Tibial artery (tissue), 4 donors: ENCODE data around the gene PHACTR1.

Source experiments
- DNase-seq, 2 donors: peaks; one replicate each; pipeline ENCODE4 v3.0.0-alpha.2; 2019
- H3K27ac ChIP-seq, 2 donors: fragments of 200-600 bp; sonication (generic) in 1 of 2; 1 replicate in 1 of 2; 2 replicates in 1 of 2; pipeline ENCODE4 v1.5.1; 2018 to 2019; ENCODE audit warnings: mild to moderate bottlenecking in 1 of 2
- H3K27me3 ChIP-seq, 2 donors: fragments of 200-600 bp; sonication (generic) in 1 of 2; one replicate each; pipeline versions ENCODE4 v1.5.1 to v1.6.0; 2016 to 2019
- H3K36me3 ChIP-seq, 3 donors: fragments of 200-600 bp; sonication (generic) in 2 of 3; one replicate each; pipeline ENCODE4 v1.5.1; 2016 to 2019; ENCODE audit warnings: mild to moderate bottlenecking in 2 of 3
- H3K4me1 ChIP-seq, 4 donors: fragments of 200-600 bp; sonication (generic) in 2 of 4; 1 replicate in 3 of 4; 2 replicates in 1 of 4; pipeline ENCODE4 v1.5.1; 2016 to 2019
- H3K4me3 ChIP-seq, 2 donors: fragments of 200-600 bp; sonication (generic) in 1 of 2; 1 replicate in 1 of 2; 2 replicates in 1 of 2; pipeline ENCODE4 v1.5.1; 2018 to 2019; ENCODE audit warnings: mild to moderate bottlenecking in 2 of 2
- H3K9me3 ChIP-seq, 3 donors: fragments of 200-600 bp; sonication (generic) in 1 of 3; one replicate each; pipeline ENCODE4 v1.5.1; 2016 to 2019
- CTCF ChIP-seq, 2 experiments: fragments of 200-600 bp in 1 of 2; fragments of 450-650 bp in 1 of 2; IDR thresholded peaks; one replicate each; pipeline ENCODE4 v1.5.1; 2017 to 2019; ENCODE audit warnings: antibody characterized with exemption in 2 of 2, mild to moderate bottlenecking in 1 of 2, moderate library complexity in 1 of 2
- intact Hi-C: fragments of 100-400 bp; cut with DNase I; formaldehyde crosslinking; loops from one replicate; pipeline ENCODE4 v1.15.0; 2023; ENCODE audit warnings: low total_unique reads

Gene PHACTR1

GRCh38 chr6:12815884-12816600 lies 99.5 kb downstream of the PHACTR1 start:
- DNase-seq, result no peak
- Histone ChIP-seq H3K27ac (no peak overlapping the region), H3K4me3 (no peak overlapping the region), H3K9me3 (no peaks in the 10 kb centered on the region), H3K4me1 (no peaks in the 10 kb centered on the region), H3K36me3 (no peaks in the 10 kb centered on the region), H3K27me3 (peaks cover 0 to 3% of the 10 kb centered on the region in 2 donors)
- TF ChIP-seq CTCF (IDR thresholded peaks at IDR 0.05), result no peak
- intact Hi-C loops, result no loop called here

GRCh38 chr6:12818324-12818723 lies 101.8 kb downstream of the PHACTR1 start:
- TF ChIP-seq CTCF (IDR thresholded peaks at IDR 0.05), result no peak
- Histone ChIP-seq H3K36me3 (no peaks in the 10 kb centered on the region), H3K4me3 (no peak overlapping the region), H3K4me1 (no peaks in the 10 kb centered on the region), H3K9me3 (no peaks in the 10 kb centered on the region), H3K27me3 (peaks cover 0 to 3% of the 10 kb centered on the region in 2 donors), H3K27ac (no peak overlapping the region)
- intact Hi-C loops, result no loop called here
- no peak for DNase-seq

- Histone ChIP-seq H3K4me3 (no peak overlapping the region), H3K9me3 (no peaks in the 10 kb centered on the region), H3K27ac (no peak overlapping the region), H3K36me3 (no peaks in the 10 kb centered on the region), H3K27me3 (no peaks in the 10 kb centered on the region), H3K4me1 (no peaks in the 10 kb centered on the region)
- intact Hi-C loops, result no loop called here
- no peak for DNase-seq
- TF ChIP-seq CTCF (IDR thresholded peaks at IDR 0.05), result no peak
Observed at GRCh38 chr6:12823847-12824246, 107.3 kb downstream of the PHACTR1 start.

GRCh38 chr6:12826584-12826983 lies 110.0 kb downstream of the PHACTR1 start:
- Histone ChIP-seq H3K4me3 (no peak overlapping the region), H3K36me3 (no peaks in the 10 kb centered on the region), H3K27me3 (no peaks in the 10 kb centered on the region), H3K9me3 (no peaks in the 10 kb centered on the region), H3K27ac (no peak overlapping the region), H3K4me1 (no peaks in the 10 kb centered on the region)
- intact Hi-C loops, result no loop called here
- TF ChIP-seq CTCF (IDR thresholded peaks at IDR 0.05), result no peak
- no peak for DNase-seq

- H3K36me3 ChIP-seq, result no peaks in the 10 kb centered on the region
- intact Hi-C loops, result no loop called here
- H3K27me3 ChIP-seq, result no peaks in the 10 kb centered on the region
- no peak for DNase-seq
- no peak overlapping the region for H3K4me3 ChIP-seq
- no peak for TF ChIP-seq CTCF (IDR thresholded peaks at IDR 0.05)
- H3K9me3 ChIP-seq, result no peaks in the 10 kb centered on the region
- H3K27ac ChIP-seq, result no peak overlapping the region
- no peaks in the 10 kb centered on the region for H3K4me1 ChIP-seq
Observed at GRCh38 chr6:12827921-12828320, 111.4 kb downstream of the PHACTR1 start.
